ENCODE data around the gene CPSF4L.

DNA sequence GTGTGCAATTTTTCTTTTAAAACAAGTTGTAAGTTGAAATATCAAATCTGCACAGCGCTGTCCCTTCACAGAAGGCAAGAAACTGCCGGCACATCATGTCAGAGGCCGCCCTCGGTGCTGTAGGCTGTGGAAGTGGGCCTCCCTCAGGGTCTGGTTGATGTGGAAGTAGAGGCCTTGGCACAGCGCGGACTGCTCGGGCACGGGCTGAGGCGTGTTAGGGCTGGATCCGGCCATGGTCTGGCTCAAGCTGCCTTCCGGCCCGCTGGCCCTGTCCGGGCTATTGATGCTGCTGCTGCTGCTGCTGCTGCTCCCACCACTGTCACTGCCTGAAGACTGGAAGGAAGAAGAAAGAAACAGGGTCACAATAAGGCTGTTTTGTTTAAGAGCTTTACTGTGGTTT is 52.2 kb downstream of the CPSF4L start:
- TF ChIP-seq CTCF (tag by site-specific recombination; IDR thresholded peaks at IDR 0.05) (no peak), ZNF596 (tag by site-specific recombination; IDR thresholded peaks at IDR 0.05) (no peak)
